HUES64 (cell line): ENCODE data around the gene MZT2B.
"Not testable (repeated sequence)": the region's sequence is repeated elsewhere in the genome, so short reads cannot be mapped to it uniquely, and the experiment has no call there.

Experiments
- H3K27ac ChIP-seq: 2 replicates; pipeline ENCODE4 v1.7.0; 2013; ENCODE audit warnings: low read depth, low read length, inconsistent platforms
- H3K27me3 ChIP-seq: 2 replicates; pipeline ENCODE4 v1.6.1; 2013; ENCODE audit warnings: mild to moderate bottlenecking, low read length; ENCODE audit not compliant: insufficient read depth
- H3K36me3 ChIP-seq: 2 replicates; pipeline ENCODE4 v1.6.1; 2013; ENCODE audit warnings: mild to moderate bottlenecking, low read length; ENCODE audit not compliant: insufficient read depth
- H3K4me1 ChIP-seq: 2 replicates; pipeline ENCODE4 v1.6.1; 2013; ENCODE audit warnings: mild to moderate bottlenecking, low read length, moderate library complexity; ENCODE audit not compliant: insufficient read depth
- H3K4me3 ChIP-seq: 2 replicates; pipeline ENCODE4 v1.5.1; 2013; ENCODE audit warnings: mild to moderate bottlenecking, low read length, moderate library complexity
- H3K9ac ChIP-seq: 2 replicates; pipeline ENCODE4 v1.6.1; 2013; ENCODE audit warnings: mild to moderate bottlenecking, low read depth, low read length
- H3K9me3 ChIP-seq: 2 replicates; pipeline ENCODE4 v1.6.1; 2013; ENCODE audit warnings: low read depth, low read length; ENCODE audit not compliant: insufficient read depth
- WGBS: fragments of 150-250, 120-280 bp; methylation state at CpG from one replicate; pipeline ENCODE4 v1.1.7; 2013; ENCODE audit warnings: missing lambda C conversion rate; 5-methylcytosine and 5-hydroxymethylcytosine counted together

The MZT2B gene

GRCh38 chr2:130142396-130143265, 39.4 kb upstream of the MZT2B start:
- H3K9ac ChIP-seq, H3K27ac ChIP-seq, H3K4me1 ChIP-seq, H3K4me3 ChIP-seq, H3K36me3 ChIP-seq, H3K27me3 ChIP-seq, H3K9me3 ChIP-seq: not testable (repeated sequence)
- WGBS, result 94% methylated on average over 11 of the region's 13 CpGs

GRCh38 chr2:130143266-130144039, 38.6 kb upstream of the MZT2B start:
- not testable (repeated sequence) for H3K9ac ChIP-seq, H3K36me3 ChIP-seq, H3K9me3 ChIP-seq, H3K27ac ChIP-seq, H3K4me1 ChIP-seq, H3K27me3 ChIP-seq
- H3K4me3 ChIP-seq, result peak overlapping the region; percentile 54
- 58% methylated on average over 15 of the region's 28 CpGs for WGBS

GRCh38 chr2:130145006-130145414, 37.1 kb upstream of the MZT2B start, which contains the start of gene CCDC74B:
Gene CCDC74B, minus strand, starts transcription at chr2:130145112. Its CDS starts 116 bp downstream, at chr2:130144996.
- H3K27ac ChIP-seq, result not testable (repeated sequence)

GRCh38 chr2:130148515-130148914, 33.5 kb upstream of the MZT2B start:
- not testable (repeated sequence) for H3K4me3 ChIP-seq, H3K9ac ChIP-seq, H3K27me3 ChIP-seq, H3K4me1 ChIP-seq, H3K9me3 ChIP-seq, H3K27ac ChIP-seq
- peaks cover 14% of the 10 kb centered on the region for H3K36me3 ChIP-seq
- 85% methylated on average over 4 of the region's 6 CpGs for WGBS

More at GRCh38 chr2:130145006-130145414, 37.1 kb upstream of the MZT2B start, which contains the start of gene CCDC74B:
- H3K9me3 ChIP-seq, H3K27me3 ChIP-seq, H3K9ac ChIP-seq, H3K4me1 ChIP-seq, H3K36me3 ChIP-seq: not testable (repeated sequence)
- peak within 1 kb of the TSS; percentile 54 for H3K4me3 ChIP-seq
- 6% methylated on average over 30 of the region's 30 CpGs for WGBS

- no peaks in the 10 kb centered on the region for H3K27me3 ChIP-seq
- no peaks in the 10 kb centered on the region for H3K4me1 ChIP-seq
- 93% methylated on average over 23 of the region's 23 CpGs for WGBS
- H3K4me3 ChIP-seq, result no peak overlapping the region
- H3K36me3 ChIP-seq, result peaks cover 32% of the 10 kb centered on the region
- H3K9ac ChIP-seq, result no peak overlapping the region
- no peaks in the 10 kb centered on the region for H3K9me3 ChIP-seq
- no peak overlapping the region for H3K27ac ChIP-seq
Measured at GRCh38 chr2:130150181-130151144, 31.6 kb upstream of the MZT2B start.

GRCh38 chr2:130151145-130151512, 30.9 kb upstream of the MZT2B start:
- H3K27me3 ChIP-seq, H3K9me3 ChIP-seq, H3K27ac ChIP-seq, H3K9ac ChIP-seq, H3K4me3 ChIP-seq, H3K4me1 ChIP-seq: not testable (repeated sequence)
- peaks cover 35% of the 10 kb centered on the region for H3K36me3 ChIP-seq
- 89% methylated on average over 4 of the region's 5 CpGs for WGBS

GRCh38 chr2:130152136-130152815, 29.8 kb upstream of the MZT2B start:
- not testable (repeated sequence) for H3K9me3 ChIP-seq, H3K27me3 ChIP-seq, H3K4me3 ChIP-seq, H3K9ac ChIP-seq, H3K4me1 ChIP-seq, H3K27ac ChIP-seq
- 97% methylated on average over 27 of the region's 27 CpGs for WGBS
- peaks cover 35% of the 10 kb centered on the region for H3K36me3 ChIP-seq

- Histone ChIP-seq H3K36me3 (peaks cover 35% of the 10 kb centered on the region), H3K27me3 (no peaks in the 10 kb centered on the region), H3K4me3 (no peak overlapping the region), H3K9ac (no peak overlapping the region), H3K27ac (no peak overlapping the region), H3K4me1 (no peaks in the 10 kb centered on the region), H3K9me3 (no peaks in the 10 kb centered on the region)
- WGBS, result 97% methylated on average over 25 of the region's 25 CpGs
Measured at GRCh38 chr2:130152816-130153595, 29.1 kb upstream of the MZT2B start.

GRCh38 chr2:130153721-130154422, 28.2 kb upstream of the MZT2B start:
- H3K36me3 ChIP-seq, result peaks cover 40% of the 10 kb centered on the region
- not testable (repeated sequence) for H3K4me1 ChIP-seq
- WGBS, result 97% methylated on average over 19 of the region's 23 CpGs

More at GRCh38 chr2:130153721-130154422, 28.2 kb upstream of the MZT2B start:
- not testable (repeated sequence) for H3K9me3 ChIP-seq, H3K4me3 ChIP-seq, H3K9ac ChIP-seq, H3K27me3 ChIP-seq, H3K27ac ChIP-seq
